ENCODE data around the gene TLR8. TPM values are rescaled to one million over a fixed set of nuclear protein-coding genes. Genes with fewer than 3 reads are reported as not detected.

The TLR8 gene
- total RNA-seq, 2 donors from 2014 or later, result 0.35 to 1.6 TPM

- no peak for DNase-seq
- H3K9me3 ChIP-seq, result no peaks in the 10 kb centered on the region
- H3K27me3 ChIP-seq, result no peaks in the 10 kb centered on the region
- no peak overlapping the region for H3K9ac ChIP-seq (ENCODE audit: low read depth in 2 of 2, low read length in 2 of 2)
- H3K27ac ChIP-seq, result no peak overlapping the region
- TF ChIP-seq CTCF (IDR thresholded peaks at IDR 0.05), result no peak
- no peak overlapping the region for H3K4me3 ChIP-seq
- no peaks in the 10 kb centered on the region for H3K4me1 ChIP-seq
- intact Hi-C loops (cut with DNase I), result no loop called here
- H3K36me3 ChIP-seq, result no peaks in the 10 kb centered on the region
Observed at GRCh38 chrX:12953420-12953819, 47.0 kb downstream of the TLR8 start.

- intact Hi-C loops (cut with DNase I), result no loop called here
- DNase-seq, result no peak
- peak overlapping the region; percentile 64 for H3K27ac ChIP-seq
Observed at GRCh38 chrX:12954376-12954775, 48.0 kb downstream of the TLR8 start.

GRCh38 chrX:12954981-12955380 is 48.6 kb downstream of the TLR8 start:
- Histone ChIP-seq H3K4me3 (no peak overlapping the region), H3K27ac (peak overlapping the region; percentile 64), H3K27me3 (no peaks in the 10 kb centered on the region), H3K9ac (ENCODE audit: low read depth in 2 of 2, low read length in 2 of 2) (no peak overlapping the region), H3K4me1 (no peaks in the 10 kb centered on the region), H3K36me3 (no peaks in the 10 kb centered on the region), H3K9me3 (no peaks in the 10 kb centered on the region)
- intact Hi-C loops (cut with DNase I), result no loop called here
- TF ChIP-seq CTCF (IDR thresholded peaks at IDR 0.05), result no peak
- DNase-seq, result no peak

More at GRCh38 chrX:12954376-12954775, 48.0 kb downstream of the TLR8 start:
- TF ChIP-seq CTCF (IDR thresholded peaks at IDR 0.05), result no peak
- H3K4me1 ChIP-seq, result no peaks in the 10 kb centered on the region
- H3K9me3 ChIP-seq, result no peaks in the 10 kb centered on the region
- no peaks in the 10 kb centered on the region for H3K27me3 ChIP-seq
- no peak overlapping the region for H3K4me3 ChIP-seq
- no peaks in the 10 kb centered on the region for H3K36me3 ChIP-seq
- H3K9ac ChIP-seq (ENCODE audit: low read depth in 2 of 2, low read length in 2 of 2), result no peak overlapping the region

GRCh38 chrX:12955882-12956703 is 49.7 kb downstream of the TLR8 start:
- peak overlapping the region; percentile 64 for H3K27ac ChIP-seq
- intact Hi-C loops (cut with DNase I), result no loop called here
- H3K4me3 ChIP-seq, result no peak overlapping the region
- H3K4me1 ChIP-seq, result no peaks in the 10 kb centered on the region
- DNase-seq, result peak; percentile 68
- H3K36me3 ChIP-seq, result no peaks in the 10 kb centered on the region
- H3K9me3 ChIP-seq, result no peaks in the 10 kb centered on the region
- no peak for TF ChIP-seq CTCF (IDR thresholded peaks at IDR 0.05)
- peak overlapping the region in 1 of 2 donors; percentile 68 for H3K9ac ChIP-seq (ENCODE audit: low read depth in 2 of 2, low read length in 2 of 2)
- H3K27me3 ChIP-seq, result no peaks in the 10 kb centered on the region

- Histone ChIP-seq H3K27ac (peak overlapping the region; percentile 64), H3K9me3 (no peaks in the 10 kb centered on the region), H3K4me3 (no peak overlapping the region), H3K36me3 (no peaks in the 10 kb centered on the region), H3K9ac (ENCODE audit: low read depth in 2 of 2, low read length in 2 of 2) (peak overlapping the region in 1 of 2 donors; percentile 68), H3K27me3 (no peaks in the 10 kb centered on the region), H3K4me1 (no peaks in the 10 kb centered on the region)
- intact Hi-C loops (cut with DNase I), result no loop called here
- TF ChIP-seq CTCF (IDR thresholded peaks at IDR 0.05), result no peak
- DNase-seq, result peak; percentile 50
Observed at GRCh38 chrX:12956704-12957534, 50.5 kb downstream of the TLR8 start.
